Muscle layer of colon (tissue), 2 donors: ENCODE results near the gene MAML2.

Source experiments
- H3K27ac ChIP-seq: one replicate; pipeline ENCODE4 v1.7.0; 2013; ENCODE audit warnings: low read depth, mild to moderate bottlenecking, low read length, moderate library complexity
- H3K27me3 ChIP-seq, 2 donors: one replicate each; pipeline ENCODE4 v1.7.0; 2013; ENCODE audit warnings: low read length in 2 of 2, mild to moderate bottlenecking in 2 of 2; ENCODE audit not compliant: insufficient read depth in 2 of 2, control insufficient read depth in 1 of 2
- H3K36me3 ChIP-seq: one replicate; pipeline ENCODE4 v1.7.0; 2013; ENCODE audit warnings: mild to moderate bottlenecking, low read length; ENCODE audit not compliant: insufficient read depth
- H3K4me1 ChIP-seq: one replicate; pipeline ENCODE4 v1.7.0; 2013; ENCODE audit warnings: mild to moderate bottlenecking, low read length; ENCODE audit not compliant: insufficient read depth
- H3K4me3 ChIP-seq, 2 donors: one replicate each; pipeline ENCODE4 v1.7.0; 2013; ENCODE audit warnings: low read length in 2 of 2, low read depth in 1 of 2, mild to moderate bottlenecking in 1 of 2, moderate library complexity in 1 of 2
- H3K9ac ChIP-seq: one replicate; pipeline ENCODE4 v1.7.0; 2013; ENCODE audit warnings: low read length
- H3K9me3 ChIP-seq: one replicate; pipeline ENCODE4 v1.7.0; 2013; ENCODE audit warnings: mild to moderate bottlenecking, low read length
- donor health status: abdominal sarcoma.
- donor health status: Adenocarcinoma of cecum.

The MAML2 gene

GRCh38 chr11:95975343-95975742, 367.7 kb downstream of the MAML2 start:
- H3K36me3 ChIP-seq = peaks cover 10% of the 10 kb centered on the region
- H3K27ac ChIP-seq = no peak overlapping the region
- H3K9me3 ChIP-seq = no peaks in the 10 kb centered on the region
- H3K4me3 ChIP-seq = no peak overlapping the region
- no peak overlapping the region for H3K9ac ChIP-seq
- H3K27me3 ChIP-seq = no peaks in the 10 kb centered on the region
- no peaks in the 10 kb centered on the region for H3K4me1 ChIP-seq

- no peaks in the 10 kb centered on the region for H3K4me1 ChIP-seq
- H3K4me3 ChIP-seq = no peak overlapping the region
- no peaks in the 10 kb centered on the region for H3K36me3 ChIP-seq
These were observed 370.9 kb downstream of the MAML2 start for GRCh38 chr11:95972060-95972459.

GRCh38 chr11:95968585-95968984, 374.4 kb downstream of the MAML2 start:
- Histone ChIP-seq H3K4me1 (no peaks in the 10 kb centered on the region), H3K9me3 (no peaks in the 10 kb centered on the region), H3K27ac (no peak overlapping the region), H3K9ac (no peak overlapping the region), H3K4me3 (no peak overlapping the region), H3K27me3 (no peaks in the 10 kb centered on the region), H3K36me3 (no peaks in the 10 kb centered on the region)

More at GRCh38 chr11:95972060-95972459, 370.9 kb downstream of the MAML2 start:
- Histone ChIP-seq H3K27ac (no peak overlapping the region), H3K9me3 (no peaks in the 10 kb centered on the region), H3K9ac (no peak overlapping the region), H3K27me3 (no peaks in the 10 kb centered on the region)

- H3K27ac ChIP-seq = no peak overlapping the region
These were observed 378.7 kb downstream of the MAML2 start for GRCh38 chr11:95964281-95964680.

GRCh38 chr11:95961758-95962157, 381.2 kb downstream of the MAML2 start:
- Histone ChIP-seq H3K9ac (no peak overlapping the region), H3K27ac (no peak overlapping the region), H3K4me1 (no peaks in the 10 kb centered on the region), H3K27me3 (no peaks in the 10 kb centered on the region), H3K4me3 (no peak overlapping the region), H3K36me3 (no peaks in the 10 kb centered on the region), H3K9me3 (no peaks in the 10 kb centered on the region)

More at GRCh38 chr11:95964281-95964680, 378.7 kb downstream of the MAML2 start:
- H3K9me3 ChIP-seq = no peaks in the 10 kb centered on the region
- H3K27me3 ChIP-seq = no peaks in the 10 kb centered on the region
- H3K36me3 ChIP-seq = no peaks in the 10 kb centered on the region
- no peaks in the 10 kb centered on the region for H3K4me1 ChIP-seq
- H3K4me3 ChIP-seq = no peak overlapping the region
- no peak overlapping the region for H3K9ac ChIP-seq

GRCh38 chr11:95950905-95951304, 392.1 kb downstream of the MAML2 start:
- no peaks in the 10 kb centered on the region for H3K27me3 ChIP-seq
- H3K4me3 ChIP-seq = no peak overlapping the region
- no peak overlapping the region for H3K27ac ChIP-seq
- no peaks in the 10 kb centered on the region for H3K36me3 ChIP-seq
- no peaks in the 10 kb centered on the region for H3K9me3 ChIP-seq
- no peak overlapping the region for H3K9ac ChIP-seq
- H3K4me1 ChIP-seq = no peaks in the 10 kb centered on the region

- H3K4me3 ChIP-seq = no peak overlapping the region
- no peaks in the 10 kb centered on the region for H3K4me1 ChIP-seq
- no peaks in the 10 kb centered on the region for H3K9me3 ChIP-seq
- H3K9ac ChIP-seq = no peak overlapping the region
- H3K27ac ChIP-seq = no peak overlapping the region
- H3K27me3 ChIP-seq = no peaks in the 10 kb centered on the region
- H3K36me3 ChIP-seq = no peaks in the 10 kb centered on the region
These were observed 394.4 kb downstream of the MAML2 start for GRCh38 chr11:95948637-95949036.

- no peaks in the 10 kb centered on the region for H3K4me1 ChIP-seq
- no peak overlapping the region for H3K4me3 ChIP-seq
- no peak overlapping the region for H3K27ac ChIP-seq
- no peaks in the 10 kb centered on the region for H3K9me3 ChIP-seq
- H3K36me3 ChIP-seq = no peaks in the 10 kb centered on the region
- H3K27me3 ChIP-seq = no peaks in the 10 kb centered on the region
- H3K9ac ChIP-seq = no peak overlapping the region
These were observed 398.4 kb downstream of the MAML2 start for GRCh38 chr11:95944623-95945022.

GRCh38 chr11:95943546-95943945, 399.4 kb downstream of the MAML2 start:
- Histone ChIP-seq H3K4me3 (no peak overlapping the region), H3K27me3 (no peaks in the 10 kb centered on the region), H3K9me3 (no peaks in the 10 kb centered on the region), H3K36me3 (no peaks in the 10 kb centered on the region), H3K4me1 (no peaks in the 10 kb centered on the region), H3K9ac (no peak overlapping the region), H3K27ac (no peak overlapping the region)

GRCh38 chr11:95939091-95939490, 403.9 kb downstream of the MAML2 start:
- H3K27me3 ChIP-seq = no peaks in the 10 kb centered on the region
- H3K9ac ChIP-seq = no peak overlapping the region
- no peak overlapping the region for H3K27ac ChIP-seq
- H3K36me3 ChIP-seq = no peaks in the 10 kb centered on the region
- no peak overlapping the region for H3K4me3 ChIP-seq
- no peaks in the 10 kb centered on the region for H3K9me3 ChIP-seq
- H3K4me1 ChIP-seq = no peaks in the 10 kb centered on the region

- Histone ChIP-seq H3K9me3 (no peaks in the 10 kb centered on the region), H3K4me3 (no peak overlapping the region), H3K9ac (no peak overlapping the region), H3K27me3 (no peaks in the 10 kb centered on the region), H3K27ac (no peak overlapping the region), H3K36me3 (no peaks in the 10 kb centered on the region), H3K4me1 (no peaks in the 10 kb centered on the region)
These were observed 405.6 kb downstream of the MAML2 start for GRCh38 chr11:95937358-95937757.

GRCh38 chr11:95933594-95933993, 409.4 kb downstream of the MAML2 start:
- no peaks in the 10 kb centered on the region for H3K4me1 ChIP-seq
- no peak overlapping the region for H3K27ac ChIP-seq
- H3K4me3 ChIP-seq = no peak overlapping the region
- no peaks in the 10 kb centered on the region for H3K27me3 ChIP-seq
- H3K36me3 ChIP-seq = no peaks in the 10 kb centered on the region
- H3K9ac ChIP-seq = no peak overlapping the region
- H3K9me3 ChIP-seq = no peaks in the 10 kb centered on the region
